Liver (tissue), 3 donors: Measurements from ENCODE around the gene GRK6.

ENCODE experiments used
- CTCF ChIP-seq: fragments of 150-350 bp; IDR thresholded peaks from 2 replicates; pipeline ENCODE4 v1.5.1; 2017; ENCODE audit warnings: improper control_type of control experiment, low read depth, low read length; ENCODE audit not compliant: missing input control
- EGR1 ChIP-seq, 2 donors: IDR thresholded peaks; 2 replicates each; pipeline ENCODE4 v1.6.1; 2016 to 2018; ENCODE audit warnings: antibody characterized with exemption in 2 of 2, low read depth in 2 of 2
- MAX ChIP-seq: IDR thresholded peaks from 2 replicates; pipeline ENCODE4 v1.6.1; 2016; ENCODE audit warnings: antibody characterized with exemption
- TAF1 ChIP-seq: conservative IDR thresholded peaks from 2 replicates; pipeline ENCODE4 v1.6.1; 2016; ENCODE audit warnings: antibody characterized with exemption, mild to moderate bottlenecking
- YY1 ChIP-seq: IDR thresholded peaks from 2 replicates; pipeline ENCODE4 v1.6.1; 2016; ENCODE audit warnings: antibody characterized with exemption, mild to moderate bottlenecking
- ZBTB33 ChIP-seq: IDR thresholded peaks from 2 replicates; pipeline ENCODE4 v1.6.1; 2016; ENCODE audit warnings: antibody characterized with exemption
- donor health status: healthy.
- donor health status: healthy.

- TF ChIP-seq YY1 (no peak), CTCF (no peak), MAX (no peak), EGR1 (IDR thresholded peaks at IDR 0.05; ENCODE audit: low read depth in 2 of 2) (no peak), TAF1 (no peak), ZBTB33 (no peak)
Measured at GRCh38 chr5:177438468-177438867, 12.0 kb downstream of the GRK6 start.
